ENCODE measurements around the gene TPPP2. TPM values are rescaled to one million over a fixed set of nuclear protein-coding genes. Genes with fewer than 3 reads are reported as not detected.

TPPP2 gene
- total and polyA plus RNA-seq, 2 donors (not counting 1 experiment from before 2014, with no cell fraction given): not detected

DNA sequence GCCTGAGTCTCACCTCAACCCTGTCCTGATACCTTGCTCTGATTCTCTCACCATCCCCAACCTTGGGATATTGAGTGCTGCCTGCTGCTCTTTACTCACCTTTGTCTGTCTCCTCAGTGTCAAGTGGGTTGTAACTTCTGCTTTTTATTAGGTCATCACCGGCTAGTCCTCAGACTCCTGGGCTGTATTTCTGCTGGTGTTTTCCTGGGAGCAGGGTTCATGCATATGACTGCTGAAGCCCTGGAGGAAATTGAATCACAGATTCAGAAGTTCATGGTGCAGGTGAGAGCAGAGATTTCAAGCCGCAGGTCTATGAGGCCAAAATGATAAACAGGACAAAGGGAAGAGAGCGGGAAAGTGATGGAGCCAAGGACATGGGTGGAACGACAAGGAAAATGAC lies 30.4 kb upstream of the TPPP2 start:
- WGBS (ENCODE audit: insufficient coverage): 92% methylated on average over 4 of the region's 4 CpGs
- Histone ChIP-seq H3K27ac (ENCODE audit: low read length in 2 of 2) (no peak overlapping the region), H3K27me3 (replicated peaks in 1 of 4; ENCODE audit: control extremely low read depth in 1 of 4, control insufficient read depth in 3 of 4, insufficient read depth in 4 of 4, low read length in 3 of 4) (no peaks in the 10 kb centered on the region), H3K79me2 (ENCODE audit: control insufficient read depth, insufficient read depth, low read length) (no peaks in the 10 kb centered on the region), H3K4me3 (ENCODE audit: control extremely low read depth in 1 of 5, extremely low read depth in 1 of 5, insufficient read depth in 1 of 5, low read depth in 2 of 5, low read length in 4 of 5) (no peak overlapping the region), H3K9me3 (ENCODE audit: control extremely low read depth in 1 of 3, control insufficient read depth in 2 of 3, insufficient read depth in 1 of 3, low read length in 2 of 3) (no peaks in the 10 kb centered on the region), H3K36me3 (replicated peaks in 1 of 2; ENCODE audit: control extremely low read depth in 1 of 2, control insufficient read depth in 1 of 2, extremely low read depth in 1 of 2, insufficient read depth in 2 of 2, low read length in 1 of 2) (peaks cover 14 to 34% of the 10 kb centered on the region in 2 experiments), H4K20me1 (ENCODE audit: control insufficient read depth, insufficient read depth, low read length, poor library complexity, severe bottlenecking) (no peaks in the 10 kb centered on the region), H3K9ac (ENCODE audit: low read length) (no peak overlapping the region), H3K4me2 (replicated peaks; ENCODE audit: low read depth, low read length, poor library complexity, severe bottlenecking) (no peak overlapping the region), H3K4me1 (ENCODE audit: control insufficient read depth in 2 of 2, insufficient read depth in 2 of 2, low read length in 2 of 2) (no peaks in the 10 kb centered on the region), H2AFZ (ENCODE audit: insufficient read depth, low read depth, low read length, poor library complexity, severe bottlenecking) (no peak overlapping the region)
- ATAC-seq (ENCODE audit: low read depth): no peak
- ChIA-PET POLR2A (no interaction called here), CTCF (interaction anchor here (1.2 to 6.5 kb wide), 3 partner anchors 16 to 68 kb away, joined by 3 to 47 read pairs (median 14); no protein-coding TSS in a partner anchor)
- Mint-ChIP-seq H3K4me1 (no peaks in the 10 kb centered on the region), H3K4me3 (no peak overlapping the region), H3K27ac (no peak overlapping the region), H3K27me3 (no peaks in the 10 kb centered on the region), H3K9me3 (ENCODE audit: insufficient read depth) (no peaks in the 10 kb centered on the region)
- intact Hi-C loops (cut with micrococcal nuclease): no loop called here
- DNase-seq: no peak
- no peak for TF ChIP-seq EZH2 (IDR thresholded peaks at IDR 0.05; ENCODE audit: borderline replicate concordance, insufficient read depth, low read depth, low read length, poor library complexity, severe bottlenecking)
- TF ChIP-seq, protein P1, sequence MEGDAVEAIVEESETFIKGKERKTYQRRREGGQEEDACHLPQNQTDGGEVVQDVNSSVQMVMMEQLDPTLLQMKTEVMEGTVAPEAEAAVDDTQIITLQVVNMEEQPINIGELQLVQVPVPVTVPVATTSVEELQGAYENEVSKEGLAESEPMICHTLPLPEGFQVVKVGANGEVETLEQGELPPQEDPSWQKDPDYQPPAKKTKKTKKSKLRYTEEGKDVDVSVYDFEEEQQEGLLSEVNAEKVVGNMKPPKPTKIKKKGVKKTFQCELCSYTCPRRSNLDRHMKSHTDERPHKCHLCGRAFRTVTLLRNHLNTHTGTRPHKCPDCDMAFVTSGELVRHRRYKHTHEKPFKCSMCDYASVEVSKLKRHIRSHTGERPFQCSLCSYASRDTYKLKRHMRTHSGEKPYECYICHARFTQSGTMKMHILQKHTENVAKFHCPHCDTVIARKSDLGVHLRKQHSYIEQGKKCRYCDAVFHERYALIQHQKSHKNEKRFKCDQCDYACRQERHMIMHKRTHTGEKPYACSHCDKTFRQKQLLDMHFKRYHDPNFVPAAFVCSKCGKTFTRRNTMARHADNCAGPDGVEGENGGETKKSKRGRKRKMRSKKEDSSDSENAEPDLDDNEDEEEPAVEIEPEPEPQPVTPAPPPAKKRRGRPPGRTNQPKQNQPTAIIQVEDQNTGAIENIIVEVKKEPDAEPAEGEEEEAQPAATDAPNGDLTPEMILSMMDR (IDR thresholded peaks at IDR 0.05): no peak

DNA sequence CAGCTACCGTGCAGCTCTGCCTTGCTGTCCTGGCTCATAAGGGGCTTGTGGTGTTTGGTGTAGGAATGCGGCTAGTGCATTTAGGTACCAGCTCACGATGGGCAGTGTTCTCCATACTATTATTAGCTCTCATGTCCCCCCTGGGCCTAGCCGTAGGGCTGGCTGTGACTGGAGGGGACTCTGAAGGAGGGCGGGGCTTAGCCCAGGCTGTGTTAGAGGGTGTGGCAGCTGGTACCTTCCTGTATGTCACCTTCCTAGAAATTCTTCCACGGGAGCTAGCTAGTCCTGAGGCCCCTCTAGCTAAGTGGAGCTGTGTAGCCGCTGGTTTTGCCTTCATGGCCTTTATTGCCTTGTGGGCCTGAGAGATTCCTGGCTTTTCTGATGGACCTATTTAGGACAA lies 28.8 kb upstream of the TPPP2 start:
- H3K4me1 ChIP-seq (ENCODE audit: control insufficient read depth in 2 of 2, insufficient read depth in 2 of 2, low read length in 2 of 2): no peaks in the 10 kb centered on the region

More for the DNA sequence above, 28.8 kb upstream of the TPPP2 start:
- no peaks in the 10 kb centered on the region for H3K4me1 Mint-ChIP-seq
- WGBS (ENCODE audit: insufficient coverage): 81% methylated on average over 2 of the region's 7 CpGs
- intact Hi-C loops (cut with micrococcal nuclease): no loop called here
- ChIA-PET POLR2A (no interaction called here), CTCF (interaction anchor here (0.7 to 6.5 kb wide), 2 partner anchors 14 to 76 kb away, joined by 3 to 47 read pairs; no protein-coding TSS in a partner anchor)
- H4K20me1 ChIP-seq (ENCODE audit: control insufficient read depth, insufficient read depth, low read length, poor library complexity, severe bottlenecking): no peaks in the 10 kb centered on the region
- no peak overlapping the region for H3K9ac ChIP-seq (ENCODE audit: low read length)
- no peak overlapping the region for H3K4me2 ChIP-seq (replicated peaks; ENCODE audit: low read depth, low read length, poor library complexity, severe bottlenecking)
- no peak for TF ChIP-seq EZH2 (IDR thresholded peaks at IDR 0.05; ENCODE audit: borderline replicate concordance, insufficient read depth, low read depth, low read length, poor library complexity, severe bottlenecking)
- TF ChIP-seq, protein P1 (IDR thresholded peaks at IDR 0.05): no peak
- peaks cover 8 to 17% of the 10 kb centered on the region in 2 experiments for H3K36me3 ChIP-seq (replicated peaks in 1 of 2; ENCODE audit: control extremely low read depth in 1 of 2, control insufficient read depth in 1 of 2, extremely low read depth in 1 of 2, insufficient read depth in 2 of 2, low read length in 1 of 2)
- no peak for ATAC-seq (ENCODE audit: low read depth)
- no peak overlapping the region for H3K27ac Mint-ChIP-seq
- H3K9me3 Mint-ChIP-seq (ENCODE audit: insufficient read depth): no peaks in the 10 kb centered on the region
- H2AFZ ChIP-seq (ENCODE audit: insufficient read depth, low read depth, low read length, poor library complexity, severe bottlenecking): no peak overlapping the region
- no peak overlapping the region for H3K4me3 ChIP-seq (ENCODE audit: control extremely low read depth in 1 of 5, extremely low read depth in 1 of 5, insufficient read depth in 1 of 5, low read depth in 2 of 5, low read length in 4 of 5)
- no peaks in the 10 kb centered on the region for H3K79me2 ChIP-seq (ENCODE audit: control insufficient read depth, insufficient read depth, low read length)
- no peak overlapping the region for H3K4me3 Mint-ChIP-seq
- H3K27me3 Mint-ChIP-seq: no peaks in the 10 kb centered on the region
- H3K9me3 ChIP-seq (ENCODE audit: control extremely low read depth in 1 of 3, control insufficient read depth in 2 of 3, insufficient read depth in 1 of 3, low read length in 2 of 3): no peaks in the 10 kb centered on the region
- H3K27me3 ChIP-seq (replicated peaks in 1 of 4; ENCODE audit: control extremely low read depth in 1 of 4, control insufficient read depth in 3 of 4, insufficient read depth in 4 of 4, low read length in 3 of 4): no peaks in the 10 kb centered on the region
- H3K27ac ChIP-seq (ENCODE audit: low read length in 2 of 2): no peak overlapping the region
- DNase-seq: no peak

All from B cell (primary cell).